GM18520 (cell line): ENCODE results near the gene ZNF263.
A peak's percentile ranks its signal among the peaks of the same experiment; 100 is the strongest.
"Not testable (repeated sequence)": the region's sequence is repeated elsewhere in the genome, so short reads cannot be mapped to it uniquely, and the experiment has no call there.

Source experiments
- ATAC-seq: cut with Tn5 transposase; IDR thresholded peaks from one replicate; pipeline ENCODE4 v1.9.1; 2021; ENCODE audit not compliant: unreplicated experiment

ZNF263 gene

DNA sequence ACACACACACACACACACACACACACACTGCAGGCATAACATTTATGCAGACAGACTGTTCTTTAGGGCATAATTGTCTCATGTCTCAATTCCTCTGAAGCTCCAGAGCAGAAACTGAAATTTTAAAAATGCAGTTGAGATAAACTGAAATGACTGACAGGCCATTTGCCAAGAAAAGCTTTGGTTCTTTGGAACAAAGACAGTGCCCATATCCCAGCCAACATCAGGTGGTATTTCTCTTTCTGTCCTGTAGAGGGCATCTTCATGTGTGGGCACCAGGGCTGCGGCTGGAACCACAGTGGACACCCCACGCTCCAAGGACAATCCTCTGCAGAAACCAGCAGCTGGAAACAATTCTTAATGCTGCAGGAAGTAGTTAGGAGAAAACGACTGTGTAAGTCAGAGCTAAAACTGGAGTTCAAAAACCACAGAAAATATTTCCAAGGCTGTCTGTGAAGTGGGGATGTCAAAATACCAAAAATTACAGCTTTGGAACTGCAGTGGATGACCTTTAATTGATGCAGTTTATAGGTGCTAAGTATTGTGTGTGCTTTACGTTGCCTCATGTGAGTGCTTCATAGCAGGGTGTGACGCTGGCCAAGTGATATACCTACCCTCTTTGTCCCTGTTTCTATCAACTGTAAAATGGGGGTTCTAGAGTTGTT is 16.3 kb upstream of the ZNF263 start:
- ATAC-seq, result no peak

DNA sequence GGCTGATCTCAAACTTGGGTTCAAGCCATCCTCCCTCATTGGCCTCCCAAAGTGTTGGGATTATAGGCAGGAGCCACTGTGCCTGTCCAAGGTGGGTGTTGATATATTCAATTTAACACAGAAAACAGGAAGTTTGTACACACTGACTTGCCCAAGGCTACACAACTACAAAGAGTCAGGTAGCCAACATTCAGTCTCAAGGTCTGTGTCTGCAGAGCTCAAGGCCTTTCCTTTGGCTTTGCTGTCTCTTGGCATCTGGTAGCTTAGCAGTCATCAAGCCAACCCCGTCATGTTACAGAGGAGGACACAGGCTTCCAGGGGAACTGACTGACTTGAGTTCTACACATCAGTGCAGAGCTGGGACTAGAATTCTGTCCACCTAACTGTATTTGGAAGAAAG is 15.0 kb upstream of the ZNF263 start:
- ATAC-seq, result no peak

DNA sequence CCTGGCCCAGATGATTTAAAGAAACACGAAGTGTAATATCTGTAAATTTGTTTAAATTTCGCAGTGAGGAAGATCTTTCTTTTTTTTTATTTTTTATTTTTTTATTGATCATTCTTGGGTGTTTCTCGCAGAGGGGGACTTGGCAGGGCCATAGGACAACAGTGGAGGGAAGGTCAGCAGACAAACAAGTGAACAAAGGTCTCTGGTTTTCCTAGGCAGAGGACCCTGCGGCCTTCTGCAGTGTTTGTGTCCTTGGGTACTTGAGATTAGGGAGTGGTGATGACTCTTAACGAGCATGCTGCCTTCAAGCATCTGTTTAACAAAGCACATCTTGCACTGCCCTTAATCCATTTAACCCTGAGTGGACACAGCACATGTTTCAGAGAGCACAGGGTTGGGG is 12.6 kb upstream of the ZNF263 start:
- ATAC-seq, result not testable (repeated sequence)

DNA sequence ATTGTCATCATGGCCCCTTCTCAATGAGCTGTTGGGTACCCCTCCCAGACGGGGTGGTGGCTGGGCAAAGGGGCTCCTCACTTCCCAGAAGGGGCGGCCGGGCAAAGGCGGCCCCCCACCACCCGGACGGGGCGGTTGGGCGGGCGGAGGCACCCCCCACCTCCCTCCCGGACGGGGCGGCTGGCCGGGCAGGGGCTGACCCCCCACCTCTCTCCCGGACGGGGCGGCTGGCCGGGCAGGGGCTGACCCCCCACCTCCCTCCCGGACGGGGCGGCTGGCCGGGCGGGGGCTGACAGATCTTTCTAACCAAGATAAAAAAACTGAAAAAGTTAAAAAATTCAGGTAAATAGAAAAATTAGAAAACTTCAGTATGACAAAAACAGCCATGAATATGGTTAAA is 12.0 kb upstream of the ZNF263 start:
- not testable (repeated sequence) for ATAC-seq

DNA sequence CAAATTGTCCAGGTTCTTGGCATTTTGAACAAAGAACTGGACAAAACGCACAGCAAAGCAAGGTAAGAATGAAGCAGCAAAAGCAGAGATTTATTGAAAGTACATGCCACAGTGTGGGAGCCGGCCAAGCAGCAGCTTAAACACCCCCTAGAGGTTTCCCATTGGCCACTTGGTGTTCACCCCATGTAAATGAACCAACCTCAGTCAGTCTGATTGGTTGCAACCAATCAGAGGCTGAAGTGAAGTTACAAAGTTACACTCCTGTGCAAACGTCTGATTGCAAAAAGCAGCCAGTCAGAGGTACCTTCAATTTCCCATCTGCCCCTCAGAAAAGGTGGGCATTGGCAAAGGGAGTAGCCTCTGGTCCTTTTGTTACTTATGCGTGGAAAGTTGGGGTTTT is 8.8 kb upstream of the ZNF263 start:
- ATAC-seq, result no peak

GRCh38 chr16:3274947-3275346 is 8.3 kb upstream of the ZNF263 start:
- ATAC-seq, result no peak

- ATAC-seq, result no peak
Observed at GRCh38 chr16:3276679-3277078, 6.6 kb upstream of the ZNF263 start.

GRCh38 chr16:3281222-3281820 is 2.0 kb upstream of the ZNF263 start:
- ATAC-seq, result no peak

GRCh38 chr16:3282103-3282729 is 1.1 kb upstream of the ZNF263 start:
- ATAC-seq, result peak; percentile 3

DNA sequence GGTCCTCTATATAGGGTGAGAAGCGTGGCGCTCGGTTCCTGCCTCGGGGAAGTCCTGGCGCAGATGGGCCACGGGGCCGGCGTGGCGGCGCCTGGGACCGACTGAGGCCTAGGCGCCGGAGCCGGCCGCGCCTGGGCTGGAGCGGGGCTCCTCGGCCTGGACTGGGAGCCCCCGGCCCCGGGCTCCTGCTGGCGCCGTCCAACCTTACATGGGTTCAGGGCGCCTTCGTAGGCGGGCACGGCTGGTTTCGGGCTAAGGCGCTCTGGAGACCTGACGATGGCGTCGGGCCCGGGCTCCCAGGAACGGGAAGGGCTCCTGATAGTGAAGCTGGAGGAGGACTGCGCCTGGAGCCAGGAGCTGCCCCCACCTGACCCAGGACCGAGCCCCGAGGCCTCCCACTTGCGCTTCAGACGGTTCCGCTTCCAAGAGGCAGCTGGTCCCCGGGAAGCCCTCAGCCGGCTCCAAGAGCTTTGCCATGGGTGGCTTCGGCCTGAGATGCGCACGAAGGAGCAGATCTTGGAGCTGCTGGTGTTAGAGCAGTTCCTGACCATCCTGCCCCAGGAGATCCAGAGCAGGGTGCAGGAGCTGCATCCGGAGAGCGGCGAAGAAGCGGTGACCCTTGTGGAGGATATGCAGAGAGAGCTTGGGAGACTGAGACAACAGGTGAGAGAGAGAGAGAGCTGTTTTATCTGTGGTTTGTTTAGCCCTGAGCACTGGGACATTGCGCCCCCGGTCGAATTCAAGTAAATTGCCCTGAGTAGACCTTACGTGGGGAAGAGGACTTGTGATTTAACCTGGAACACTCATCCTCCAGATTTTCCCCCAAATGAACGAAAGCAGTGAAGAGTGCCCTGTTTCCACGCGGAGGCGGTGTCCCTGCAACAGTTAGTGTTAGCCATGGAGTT is 504 bp downstream of the ZNF263 start:
- ATAC-seq, result no peak

DNA sequence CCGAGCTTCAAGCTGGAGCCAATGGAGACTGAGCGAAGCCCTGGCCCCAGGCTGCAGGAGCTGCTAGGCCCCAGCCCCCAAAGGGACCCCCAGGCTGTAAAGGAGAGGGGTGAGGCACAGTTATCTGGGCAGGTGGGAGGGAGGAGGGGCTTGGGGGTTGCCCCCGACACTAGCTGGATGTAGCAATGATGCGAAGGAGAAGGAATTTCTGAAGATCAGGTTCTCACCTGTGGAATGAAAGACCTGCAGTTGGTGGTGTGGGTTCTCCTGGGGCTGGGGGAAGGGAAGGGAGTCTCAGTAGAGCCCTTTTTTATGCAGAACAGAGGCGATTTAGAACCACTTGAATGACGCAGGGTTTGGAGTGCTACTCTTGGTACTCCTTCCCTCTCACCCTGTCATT is 1.8 kb downstream of the ZNF263 start:
- ATAC-seq, result no peak

GRCh38 chr16:3289998-3290673 is 6.8 kb downstream of the ZNF263 start:
- no peak for ATAC-seq

DNA sequence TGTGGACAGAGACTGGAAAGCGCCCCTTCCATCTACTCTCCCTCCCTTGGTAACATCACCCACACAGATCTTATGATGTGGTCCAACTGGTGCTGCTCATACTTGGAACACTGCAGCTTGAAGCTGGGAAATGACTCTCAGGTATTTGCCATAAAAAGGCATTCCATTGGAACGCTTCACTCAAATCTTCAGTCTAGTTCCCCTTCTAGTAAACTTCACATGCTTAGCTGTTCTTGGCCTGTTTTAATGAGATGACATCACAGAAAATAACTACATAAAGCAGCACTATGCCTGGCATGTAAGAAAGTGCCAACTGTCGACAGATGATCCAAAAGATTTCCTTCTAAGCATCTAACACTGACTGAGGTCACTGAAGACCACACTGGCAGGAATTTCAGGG is 9.3 kb downstream of the ZNF263 start:
- no peak for ATAC-seq

DNA sequence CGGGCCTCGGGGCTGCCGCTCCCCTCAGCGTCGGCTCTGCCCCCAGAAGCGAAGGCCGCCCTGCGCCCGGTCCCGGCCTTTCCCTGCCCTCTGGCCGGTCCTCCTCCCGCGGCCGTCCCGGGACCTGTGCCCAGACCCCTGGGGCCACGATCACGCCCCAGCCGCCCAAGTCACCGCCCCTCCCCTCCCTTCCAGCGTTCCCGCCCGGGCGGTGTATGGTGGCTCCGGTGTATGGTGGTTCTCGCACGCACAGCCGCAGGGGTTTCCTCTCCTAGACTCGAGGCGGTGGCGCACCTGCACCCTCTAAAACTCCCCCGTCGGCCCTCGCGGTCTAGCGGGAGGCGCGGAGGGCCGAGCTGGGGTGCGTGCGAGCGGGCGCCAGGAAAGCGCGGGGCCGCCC is 11.9 kb downstream of the ZNF263 start:
- no peak for ATAC-seq

GRCh38 chr16:3295783-3296182 is 12.5 kb downstream of the ZNF263 start:
- ATAC-seq, result no peak

DNA sequence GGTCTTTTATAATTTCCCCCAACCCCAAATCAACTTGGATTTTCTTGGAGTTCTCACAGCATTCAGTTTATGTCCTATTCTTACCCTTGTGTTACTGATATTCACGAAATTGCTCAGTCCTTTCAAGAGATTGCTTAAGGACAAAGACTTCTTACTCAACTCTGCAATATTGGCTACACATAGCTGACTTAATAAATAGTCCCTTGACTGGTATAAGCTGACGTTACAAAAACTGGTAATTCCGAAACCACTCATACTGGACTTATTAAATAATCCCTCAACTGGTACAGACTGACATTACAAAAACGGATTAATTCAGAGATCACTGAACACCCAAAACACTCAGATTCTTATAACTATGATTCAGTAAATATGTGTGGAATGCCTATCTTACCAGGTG is 21.1 kb downstream of the ZNF263 start:
- no peak for ATAC-seq

GRCh38 chr16:3305109-3306068 is 22.1 kb downstream of the ZNF263 start, which contains the start of the genes TIGD7 and ZNF75A:
TSS of gene TIGD7 (minus strand) at chr16:3305430. CDS start at chr16:3300614, 4,816 bp downstream.
TSS of gene ZNF75A (plus strand) at chr16:3305497. CDS start at chr16:3308429, 2,932 bp downstream.
- ATAC-seq, result peak; percentile 70

GRCh38 chr16:3306078-3306477 is 22.8 kb downstream of the ZNF263 start:
- ATAC-seq, result no peak

- ATAC-seq, result no peak
Observed at GRCh38 chr16:3311496-3311895, 28.2 kb downstream of the ZNF263 start.
